WI38 (cell line): ENCODE results near the gene PROM1.

Experiments used
- H3K4me3 ChIP-seq: 2 replicates; pipeline ENCODE4 v1.5.1; 2011; ENCODE audit warnings: low read depth, mild to moderate bottlenecking, control low read depth, low read length
- TF ChIP-seq, protein P1 (sequence below): IDR thresholded peaks from 2 replicates; pipeline ENCODE4 v1.5.1; 2012; ENCODE audit warnings: low read depth, mild to moderate bottlenecking, control low read depth, low read length

The PROM1 gene

DNA sequence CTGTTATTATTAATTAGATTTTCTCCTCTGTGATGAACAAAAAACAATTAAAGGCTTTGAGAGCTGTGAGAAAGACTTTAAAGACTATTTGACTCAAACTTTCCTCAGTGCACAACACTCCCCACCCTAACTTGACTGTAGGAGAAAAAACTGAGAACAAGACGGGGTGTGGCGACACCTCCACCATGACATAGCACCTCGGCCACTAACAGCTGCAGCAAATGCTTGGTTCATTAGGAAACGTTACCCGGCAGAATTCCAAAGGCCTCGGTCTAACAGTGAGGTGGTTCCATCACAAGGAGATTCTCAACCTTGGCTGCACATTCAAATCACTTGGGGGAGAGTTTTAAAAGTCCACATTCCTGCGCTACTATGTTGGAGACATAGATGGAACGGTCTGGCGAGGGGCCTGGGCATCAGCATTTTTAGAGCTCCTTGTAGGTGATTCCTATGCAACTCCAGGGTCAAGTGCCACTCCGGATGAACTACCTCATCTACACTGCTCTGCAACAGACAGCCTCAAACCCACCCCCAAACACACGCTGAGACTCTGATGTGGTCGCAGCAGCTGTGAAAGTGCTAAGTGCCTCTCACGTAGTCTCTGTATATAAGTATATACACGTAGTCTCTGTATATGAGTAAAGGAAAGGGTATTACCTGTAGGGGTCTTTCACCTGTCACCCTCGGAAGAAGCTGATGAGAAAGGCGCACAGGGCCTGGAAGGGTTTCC, 121.9 kb downstream of the PROM1 start:
- TF ChIP-seq, protein P1, sequence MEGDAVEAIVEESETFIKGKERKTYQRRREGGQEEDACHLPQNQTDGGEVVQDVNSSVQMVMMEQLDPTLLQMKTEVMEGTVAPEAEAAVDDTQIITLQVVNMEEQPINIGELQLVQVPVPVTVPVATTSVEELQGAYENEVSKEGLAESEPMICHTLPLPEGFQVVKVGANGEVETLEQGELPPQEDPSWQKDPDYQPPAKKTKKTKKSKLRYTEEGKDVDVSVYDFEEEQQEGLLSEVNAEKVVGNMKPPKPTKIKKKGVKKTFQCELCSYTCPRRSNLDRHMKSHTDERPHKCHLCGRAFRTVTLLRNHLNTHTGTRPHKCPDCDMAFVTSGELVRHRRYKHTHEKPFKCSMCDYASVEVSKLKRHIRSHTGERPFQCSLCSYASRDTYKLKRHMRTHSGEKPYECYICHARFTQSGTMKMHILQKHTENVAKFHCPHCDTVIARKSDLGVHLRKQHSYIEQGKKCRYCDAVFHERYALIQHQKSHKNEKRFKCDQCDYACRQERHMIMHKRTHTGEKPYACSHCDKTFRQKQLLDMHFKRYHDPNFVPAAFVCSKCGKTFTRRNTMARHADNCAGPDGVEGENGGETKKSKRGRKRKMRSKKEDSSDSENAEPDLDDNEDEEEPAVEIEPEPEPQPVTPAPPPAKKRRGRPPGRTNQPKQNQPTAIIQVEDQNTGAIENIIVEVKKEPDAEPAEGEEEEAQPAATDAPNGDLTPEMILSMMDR, result no peak

DNA sequence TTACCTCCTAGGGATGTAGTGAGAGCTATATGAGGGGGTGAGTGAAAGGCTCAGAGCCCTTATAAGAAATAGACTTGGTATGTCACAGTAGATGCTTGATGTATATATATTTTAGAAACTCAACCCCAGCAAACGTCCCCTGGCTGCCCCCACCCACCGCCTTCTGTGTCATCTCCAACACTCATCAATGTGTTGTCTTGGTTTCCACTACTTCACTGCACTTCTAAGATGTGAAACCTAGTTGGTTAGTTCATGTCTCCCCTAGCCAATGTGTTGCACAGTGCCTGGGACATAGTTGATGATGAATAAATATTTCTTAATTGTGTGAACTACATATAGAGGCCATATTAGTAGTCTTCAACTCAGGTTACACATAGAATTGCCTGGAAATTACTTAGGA, 125.3 kb downstream of the PROM1 start:
- no peak overlapping the region for H3K4me3 ChIP-seq
- TF ChIP-seq, protein P1, result no peak

More for the DNA sequence above, 121.9 kb downstream of the PROM1 start:
- H3K4me3 ChIP-seq, result no peak overlapping the region

DNA sequence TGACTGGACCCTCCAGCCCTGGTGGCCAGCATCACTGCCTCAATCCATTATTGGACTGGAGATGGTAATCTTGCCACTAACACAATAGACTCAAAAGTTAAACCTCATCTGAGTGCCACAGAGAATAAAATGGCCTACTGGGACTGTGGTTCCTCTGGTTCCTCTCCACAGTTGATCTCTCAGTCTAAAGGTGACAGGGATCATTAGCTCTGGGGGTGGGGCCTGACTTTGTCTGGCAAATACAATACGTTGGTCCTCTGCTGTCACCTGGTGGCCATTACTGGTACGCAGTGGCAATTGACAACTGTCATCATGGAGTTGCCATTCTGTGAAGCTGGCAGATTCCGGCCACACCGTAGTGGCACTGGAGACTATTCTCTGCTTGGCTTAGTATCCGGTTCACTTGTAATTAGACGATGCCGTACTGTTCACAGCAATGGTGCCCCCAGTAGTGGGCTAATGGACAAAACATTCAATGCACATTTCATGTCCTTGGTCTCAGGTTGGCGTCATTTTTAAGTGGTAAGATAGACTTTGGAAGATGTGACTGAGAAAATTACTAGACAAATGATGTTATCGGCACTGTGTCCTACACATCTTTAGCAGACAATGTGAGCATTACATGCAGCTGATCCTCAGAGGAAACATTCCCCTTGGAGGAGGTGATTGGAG, 127.5 kb downstream of the PROM1 start:
- TF ChIP-seq, protein P1, result peak; percentile 94
- no peak overlapping the region for H3K4me3 ChIP-seq

DNA sequence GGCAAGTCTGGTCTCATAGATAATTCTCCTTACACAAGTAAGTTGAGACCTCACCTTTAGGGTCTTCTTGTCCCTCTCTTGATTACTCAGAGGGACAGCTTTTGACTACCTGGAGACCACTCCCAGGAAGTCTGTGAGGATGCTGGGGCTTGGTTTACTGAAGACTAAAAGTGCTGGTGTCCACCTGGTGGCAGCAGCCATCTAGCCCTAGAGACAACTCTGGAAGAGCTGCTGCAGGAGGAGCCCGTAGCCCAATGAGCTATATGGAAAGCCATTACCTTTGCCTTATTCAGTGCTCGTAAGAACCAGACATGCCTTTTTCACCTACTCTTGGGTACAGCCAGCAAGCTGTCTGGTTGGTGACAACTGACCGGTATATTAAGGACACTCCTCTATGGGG, 128.2 kb downstream of the PROM1 start:
- TF ChIP-seq, protein P1, result 0 out of 2 replicates have a peak, but pooled peaks have one; percentile 15

DNA sequence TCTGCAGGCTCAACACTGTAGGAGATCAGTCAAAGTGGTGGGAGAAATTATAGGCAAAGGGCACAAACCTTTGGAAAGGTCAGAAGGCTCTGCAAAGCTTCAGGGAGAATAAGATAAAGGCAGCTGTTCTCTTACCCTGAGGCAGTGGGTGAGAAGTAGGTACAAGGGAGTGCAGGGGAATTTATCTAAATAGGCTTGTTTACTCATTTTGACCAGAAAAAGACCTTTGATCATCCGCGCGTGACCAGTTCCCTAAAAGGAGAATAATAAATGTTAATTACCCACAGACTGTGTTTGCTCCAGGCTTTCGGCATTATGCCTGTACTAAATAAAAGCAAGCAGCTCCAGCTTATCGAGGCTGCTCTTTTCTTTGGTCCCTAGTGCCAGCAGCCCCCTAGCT, 130.2 kb downstream of the PROM1 start:
- TF ChIP-seq, protein P1, result no peak

More for the DNA sequence above, 128.2 kb downstream of the PROM1 start:
- H3K4me3 ChIP-seq, result no peak overlapping the region

DNA sequence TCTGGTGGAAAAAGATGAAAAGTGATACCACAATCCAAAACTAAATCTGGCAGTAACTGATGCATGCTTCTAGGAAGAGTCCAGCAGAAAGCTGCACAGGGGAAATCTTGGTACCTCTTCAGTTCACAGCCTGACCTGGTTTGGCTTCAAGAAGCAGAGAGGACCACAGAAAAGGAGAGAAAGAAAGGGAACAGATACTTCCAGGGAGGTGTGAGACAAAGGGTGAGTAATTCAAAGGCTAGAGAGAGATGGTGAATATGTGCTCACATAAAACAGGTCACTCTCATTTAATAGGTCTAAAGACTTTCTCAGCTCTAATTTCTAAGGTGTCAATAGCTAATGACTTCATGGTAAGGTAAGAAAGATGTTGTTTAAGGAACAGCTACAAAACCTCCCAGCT, 132.0 kb downstream of the PROM1 start:
- H3K4me3 ChIP-seq, result no peak overlapping the region
- TF ChIP-seq, protein P1, result no peak

More for the DNA sequence above, 130.2 kb downstream of the PROM1 start:
- no peak overlapping the region for H3K4me3 ChIP-seq

DNA sequence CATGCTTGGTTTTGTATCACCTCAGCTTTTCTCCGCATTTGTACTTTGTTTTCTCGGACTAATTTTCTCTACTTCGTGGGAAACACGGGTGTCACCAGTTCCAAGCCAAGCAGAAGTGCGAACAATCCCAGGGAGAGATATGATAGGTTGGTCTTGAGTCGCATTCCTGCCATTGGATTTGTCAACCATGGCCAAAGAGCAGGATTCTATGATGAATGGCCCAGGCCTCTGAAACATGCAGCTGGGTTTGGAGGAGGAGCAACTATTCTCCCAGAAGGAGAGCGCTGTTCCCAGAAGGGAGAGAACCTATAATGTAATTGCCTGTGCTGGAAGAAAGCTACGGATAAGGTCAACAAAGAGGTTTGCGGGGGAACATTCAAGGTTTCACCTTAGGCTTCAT, 135.0 kb downstream of the PROM1 start:
- no peak overlapping the region for H3K4me3 ChIP-seq
- TF ChIP-seq, protein P1, result no peak
